Chondrocyte (in vitro differentiated cells): ENCODE measurements around the gene CELF2. TPM values are rescaled to one million over a fixed set of nuclear protein-coding genes. Genes with fewer than 3 reads are reported as not detected.

Experiments
- DNase-seq: peaks from one replicate; pipeline ENCODE4 v3.0.0; 2021; ENCODE audit warnings: mixed read lengths, low spot score
- H3K27ac Mint-ChIP-seq: one replicate; pipeline ENCODE4 v1.8.0; 2021; ENCODE audit warnings: mild to moderate bottlenecking, moderate library complexity, mixed read lengths; ENCODE audit not compliant: unreplicated experiment
- H3K27me3 Mint-ChIP-seq: 2 replicates; pipeline ENCODE4 v1.8.0; 2021; ENCODE audit warnings: low read depth, mixed read lengths
- H3K36me3 Mint-ChIP-seq: 2 replicates; pipeline ENCODE4 v1.8.0; 2021; ENCODE audit warnings: low read depth, mixed read lengths
- H3K4me1 Mint-ChIP-seq: 2 replicates; pipeline ENCODE4 v1.8.0; 2021; ENCODE audit warnings: low read depth, mild to moderate bottlenecking, mixed read lengths
- H3K4me3 Mint-ChIP-seq: one replicate; pipeline ENCODE4 v1.8.0; 2021; ENCODE audit warnings: mild to moderate bottlenecking, moderate library complexity, mixed read lengths; ENCODE audit not compliant: unreplicated experiment
- H3K9me3 Mint-ChIP-seq: 2 replicates; pipeline ENCODE4 v1.8.0; 2021; ENCODE audit warnings: low read depth, mixed read lengths
- CTCF ChIP-seq: fragments of 200-600 bp; sonication (generic); IDR thresholded peaks from 2 replicates; pipeline ENCODE4 v1.5.0; 2021; ENCODE audit warnings: antibody characterized with exemption, mild to moderate bottlenecking, moderate library complexity
- total RNA-seq: library from RNA; stranded (reverse); gene quantifications from 3 replicates; pipeline ENCODE4 v1.2.1, GENCODE V29; 2021

CELF2 gene
- total RNA-seq, 1 donor from 2014 or later, result 44.3 TPM

DNA sequence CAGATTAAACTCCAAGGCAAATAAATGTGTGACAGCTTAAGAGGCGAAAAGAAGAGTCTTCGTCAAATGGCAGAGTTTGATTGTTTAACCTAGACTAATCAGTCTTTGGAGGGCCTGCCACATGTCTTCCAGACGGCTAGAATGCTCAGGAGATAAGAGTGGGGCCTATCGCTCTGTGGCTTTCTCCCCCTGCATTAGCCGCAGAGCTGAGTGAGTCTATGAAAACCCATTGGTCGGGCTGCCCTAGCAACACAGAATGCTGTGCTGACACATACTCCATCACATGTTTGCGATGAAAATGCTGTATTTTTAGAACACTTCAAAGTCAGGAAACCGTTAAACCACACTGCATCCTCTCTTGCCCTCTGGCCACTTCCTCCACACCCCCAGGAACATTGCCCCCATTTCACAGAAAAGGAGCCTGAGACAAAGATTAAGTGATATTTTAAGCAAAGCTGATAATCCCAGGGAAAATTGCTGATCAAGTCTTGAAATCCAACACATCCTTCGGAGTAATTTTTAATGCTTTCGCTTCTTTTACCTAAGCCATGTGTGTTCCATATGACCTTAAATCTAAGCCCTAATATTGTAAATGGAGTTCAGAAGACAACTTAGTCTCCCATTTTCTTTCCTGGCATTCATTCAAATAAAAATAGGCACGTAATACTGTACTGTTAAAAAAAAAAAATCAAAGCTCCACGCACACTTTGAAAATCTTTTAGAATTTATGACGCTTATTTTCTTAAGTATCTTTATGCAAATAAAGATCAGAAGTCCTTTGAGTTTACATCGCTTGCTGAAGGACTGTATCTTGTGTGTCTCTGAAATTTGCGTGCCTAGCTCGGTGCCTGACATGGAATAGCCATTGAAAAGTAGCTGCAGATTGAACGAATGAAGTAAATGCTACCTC, 161.2 kb downstream of the CELF2 start:
- no peaks in the 10 kb centered on the region for H3K27me3 Mint-ChIP-seq

DNA sequence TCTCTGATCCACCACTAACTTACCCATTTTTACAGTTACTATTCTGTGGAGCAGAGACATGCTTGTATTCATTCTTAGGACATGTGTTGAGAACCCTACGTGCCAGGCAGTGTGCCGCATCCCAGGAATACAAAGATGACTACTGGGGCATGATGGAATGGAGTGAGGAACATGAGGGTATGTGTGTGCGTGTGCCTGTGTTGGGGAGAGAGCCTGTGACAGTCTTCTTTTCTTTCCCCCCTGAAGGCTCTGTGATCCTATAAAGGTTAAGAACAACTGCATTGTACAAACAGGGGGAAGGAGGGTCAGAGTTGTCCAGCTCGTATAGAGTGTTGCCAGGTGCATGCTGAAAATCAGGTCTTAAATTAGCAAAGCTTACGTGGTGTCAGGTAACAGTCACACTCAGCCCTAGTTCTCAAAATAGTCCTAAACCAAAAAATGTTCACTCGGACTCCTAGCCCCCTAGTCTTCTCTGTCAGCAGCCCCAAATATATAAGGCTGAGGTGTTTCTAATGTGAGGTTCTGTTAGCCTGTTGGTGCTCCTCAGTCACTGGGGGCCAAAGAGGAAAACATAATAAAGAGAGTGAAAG, 161.9 kb downstream of the CELF2 start:
- Mint-ChIP-seq H3K27me3 (no peaks in the 10 kb centered on the region), H3K9me3 (peaks cover 3% of the 10 kb centered on the region), H3K4me1 (peaks cover 22% of the 10 kb centered on the region), H3K36me3 (peaks cover 6% of the 10 kb centered on the region), H3K4me3 (no peak overlapping the region), H3K27ac (no peak overlapping the region)
- no peak for DNase-seq
- no peak for TF ChIP-seq CTCF

More for the DNA sequence above, 161.2 kb downstream of the CELF2 start:
- Mint-ChIP-seq H3K4me1 (peaks cover 27% of the 10 kb centered on the region), H3K36me3 (peaks cover 6% of the 10 kb centered on the region), H3K9me3 (peaks cover 3% of the 10 kb centered on the region), H3K4me3 (no peak overlapping the region), H3K27ac (no peak overlapping the region)
- no peak for DNase-seq
- no peak for TF ChIP-seq CTCF

DNA sequence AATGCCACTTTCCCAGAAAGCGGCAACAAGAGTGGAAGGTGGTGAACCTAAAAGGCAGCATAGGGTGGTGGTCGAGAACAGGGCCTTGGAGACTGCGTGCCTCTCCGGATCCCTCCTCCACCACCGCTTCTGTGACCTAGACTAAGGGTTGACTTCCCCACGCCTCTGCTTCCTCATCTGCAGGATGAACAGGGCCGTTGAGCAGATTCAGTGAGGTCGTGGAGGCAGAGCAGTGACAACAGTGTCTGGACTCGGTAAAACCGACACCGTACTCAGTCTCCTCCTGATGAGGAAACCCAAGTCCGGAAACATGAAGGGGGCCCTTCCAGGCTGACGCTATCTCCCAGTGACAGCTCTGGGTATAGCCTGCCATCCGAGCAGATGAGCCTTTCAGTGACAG, 162.6 kb downstream of the CELF2 start:
- H3K27me3 Mint-ChIP-seq, result no peaks in the 10 kb centered on the region
- H3K36me3 Mint-ChIP-seq, result peaks cover 6% of the 10 kb centered on the region
- DNase-seq, result no peak
- H3K9me3 Mint-ChIP-seq, result peaks cover 6% of the 10 kb centered on the region
- no peak for TF ChIP-seq CTCF
- H3K27ac Mint-ChIP-seq, result no peak overlapping the region
- H3K4me3 Mint-ChIP-seq, result no peak overlapping the region
- peaks cover 22% of the 10 kb centered on the region for H3K4me1 Mint-ChIP-seq

GRCh38 chr10:11181978-11182377, 164.3 kb downstream of the CELF2 start:
- no peak for TF ChIP-seq CTCF
- Mint-ChIP-seq H3K4me3 (no peak overlapping the region), H3K36me3 (peaks cover 11% of the 10 kb centered on the region), H3K4me1 (peaks cover 22% of the 10 kb centered on the region), H3K9me3 (peaks cover 15% of the 10 kb centered on the region), H3K27ac (peak overlapping the region; percentile 75), H3K27me3 (no peaks in the 10 kb centered on the region)
- DNase-seq, result no peak

- H3K9me3 Mint-ChIP-seq, result peaks cover 15% of the 10 kb centered on the region
- H3K27ac Mint-ChIP-seq, result no peak overlapping the region
- no peaks in the 10 kb centered on the region for H3K27me3 Mint-ChIP-seq
- no peak overlapping the region for H3K4me3 Mint-ChIP-seq
- H3K4me1 Mint-ChIP-seq, result peaks cover 22% of the 10 kb centered on the region
- no peak for TF ChIP-seq CTCF
- DNase-seq, result no peak
- peaks cover 11% of the 10 kb centered on the region for H3K36me3 Mint-ChIP-seq
Measured at GRCh38 chr10:11183015-11183414, 165.3 kb downstream of the CELF2 start.
